Heart left ventricle (tissue), 16 donors: ENCODE measurements around the gene NMRK1. TPM values are rescaled to one million over a fixed set of nuclear protein-coding genes. Genes with fewer than 3 reads are reported as not detected.

Experiments used
- ATAC-seq, 4 donors: fragments of 200-7000 bp; cut with Tn5 transposase; one replicate each; pipeline ENCODE4 v1.9.1; 2020 to 2022; ENCODE audit warnings: moderate library complexity in 4 of 4, mild to moderate bottlenecking in 3 of 4, moderate number of reproducible peaks in 1 of 4
- DNase-seq, 5 donors: peaks; one replicate each; pipeline ENCODE4 v3.0.0-alpha.2; 2020
- H3K27ac ChIP-seq, 12 donors: fragments of 200-600 bp; sonication (generic) in 4 of 12; one replicate each; pipeline versions ENCODE4 v1.5.0 to v1.8.0; 2016 to 2022; ENCODE audit warnings: mild to moderate bottlenecking in 2 of 12
- H3K27me3 ChIP-seq, 9 donors: fragments of 200-600 bp; sonication (generic) in 2 of 9; one replicate each; pipeline versions ENCODE4 v1.5.1 to v1.8.0; 2016 to 2022; ENCODE audit warnings: mild to moderate bottlenecking in 3 of 9
- H3K36me3 ChIP-seq, 9 donors: fragments of 200-600 bp; sonication (generic) in 2 of 9; one replicate each; pipeline versions ENCODE4 v1.5.0 to v1.8.0; 2018 to 2022; ENCODE audit warnings: mild to moderate bottlenecking in 2 of 9
- H3K4me1 ChIP-seq, 12 donors: fragments of 200-600 bp; sonication (generic) in 4 of 12; one replicate each; pipeline versions ENCODE4 v1.5.0 to v1.8.0; 2016 to 2022; ENCODE audit warnings: mild to moderate bottlenecking in 3 of 12
- H3K4me3 ChIP-seq, 12 donors: fragments of 200-600 bp; sonication (generic) in 4 of 12; one replicate each; pipeline versions ENCODE4 v1.5.0 to v1.8.0; 2017 to 2022; ENCODE audit warnings: mild to moderate bottlenecking in 9 of 12, moderate library complexity in 4 of 12
- H3K9me3 ChIP-seq, 12 donors: fragments of 200-600 bp; sonication (generic) in 4 of 12; one replicate each; pipeline versions ENCODE4 v1.5.0 to v1.8.0; 2016 to 2022; ENCODE audit warnings: mild to moderate bottlenecking in 1 of 12
- POLR2A ChIP-seq, 2 donors: fragments of 450-650 bp; IDR thresholded peaks; one replicate each; pipeline ENCODE4 v1.6.1; 2017; ENCODE audit warnings: antibody characterized with exemption in 2 of 2, mild to moderate bottlenecking in 2 of 2, moderate library complexity in 2 of 2
- whole genome bisulfite sequencing, 4 donors: extraction: QIAGEN DNeasy Blood & Tissue Kit in 2 of 4; methylation state at CpG; one replicate each; pipeline versions ENCODE4 v1.1.5 to v1.1.7; 2013 to 2018; 5-methylcytosine and 5-hydroxymethylcytosine counted together
- intact Hi-C, 10 donors: fragments of 100-400 bp; cut with DNase I; formaldehyde crosslinking; loops; one replicate each; pipeline versions ENCODE4 v1.11.1 to v1.14.2; 2022
- polyA plus RNA-seq, 2 donors: library from polyadenylated mRNA; stranded (reverse); fragments of 200-250 nt; gene quantifications; one replicate each; pipeline ENCODE4 v1.2.3, GENCODE V29; 2013
- total RNA-seq, 9 donors: library from RNA; depleted of rRNA in 2 of 9; stranded (reverse); fragments of >200 nt in 2 of 9; fragmentation: NEBNext Ultra II Directional in 3 of 9; extraction: Animal tissue kit (Norgen Biotek cat#: 25700) in 3 of 9; gene quantifications; one replicate each; pipeline versions ENCODE4 v1.1.0 to v1.2.4, GENCODE V29; 2016 to 2023
- TF ChIP-seq, protein P1 (sequence below), 12 donors: fragments of 200-600 bp; sonication (generic) in 4 of 12; IDR thresholded peaks; one replicate each; pipeline versions ENCODE4 v1.5.0 to v1.8.0; 2018 to 2022; ENCODE audit warnings: antibody characterized with exemption in 12 of 12, mild to moderate bottlenecking in 5 of 12
- donor health status: ischemic (EF 13 %, LVEDD 7.1; RV severe dilation, severe dysfunction).
- donor health status: healthy with polysubstance abuse.
- donor health status: DM: no; HTN: yes; CAD: no.
- donor health status: DM: no; HTN: no; CAD: no.
- donor health status: ischemic (EF 25% LVEDD 6.9; RV normal size, moderate dysfunction).
- donor health status: ischemic (EF 25% LVEDD 5.7; RV mildly dilated, moderate dysfunction).
- donor health status: healthy.
- donor health status: DM: yes; HTN: yes; CAD: no.
- donor health status: ischemic (EF 35%, LVEDD 5.7; RV mildly dilated, moderate dysfunction).
- donor health status: nonischemic (EF 11% LVEDD 7.7; RV severe dilation, severe dysfunction).
- donor health status: DM: yes; HTN: yes; CAD: no.
- donor health status: PGD.
- donor health status: ischemic (EF 29% LVEDD 5.4; RV normal size, mild dysfunction).
- donor health status: nonischemic (EF 23%, LVEDD 6.1; RV moderate dilation, normal function).

The NMRK1 gene
- total and polyA plus RNA-seq, 11 donors, result 5.5 to 25.0 (median 11.3) TPM

DNA sequence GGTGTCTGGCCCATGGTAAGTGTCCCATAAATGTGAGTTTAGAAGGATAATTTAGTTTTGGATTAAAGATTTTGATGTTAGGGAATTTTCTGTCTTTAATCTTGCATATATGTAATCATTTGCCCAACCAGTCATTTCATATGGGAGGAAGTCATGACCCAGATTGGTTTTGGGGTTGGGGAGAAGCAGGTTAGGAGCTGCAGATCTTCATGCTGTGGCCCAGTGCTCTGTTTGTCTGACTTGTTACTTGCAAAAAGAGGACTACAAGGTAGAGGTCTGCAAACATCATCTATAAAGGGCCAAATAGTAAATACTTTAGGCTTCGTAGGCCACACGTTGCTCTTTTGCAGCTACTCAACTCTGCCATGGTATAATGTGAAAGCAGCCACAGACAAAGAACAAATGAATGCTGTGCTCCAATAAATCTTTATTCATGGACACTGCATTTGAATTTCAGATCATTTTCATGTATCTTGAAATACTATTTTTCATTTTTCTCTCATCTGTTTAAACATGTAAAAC lies 17.1 kb upstream of the NMRK1 start:
- no peaks in the 10 kb centered on the region for H3K27me3 ChIP-seq
- ATAC-seq (no peak), DNase-seq (no peak)
- intact Hi-C loops, result no loop called here
- peak overlapping the region in 1 of 12 donors; percentile 3 for H3K27ac ChIP-seq
- TF ChIP-seq, protein P1, sequence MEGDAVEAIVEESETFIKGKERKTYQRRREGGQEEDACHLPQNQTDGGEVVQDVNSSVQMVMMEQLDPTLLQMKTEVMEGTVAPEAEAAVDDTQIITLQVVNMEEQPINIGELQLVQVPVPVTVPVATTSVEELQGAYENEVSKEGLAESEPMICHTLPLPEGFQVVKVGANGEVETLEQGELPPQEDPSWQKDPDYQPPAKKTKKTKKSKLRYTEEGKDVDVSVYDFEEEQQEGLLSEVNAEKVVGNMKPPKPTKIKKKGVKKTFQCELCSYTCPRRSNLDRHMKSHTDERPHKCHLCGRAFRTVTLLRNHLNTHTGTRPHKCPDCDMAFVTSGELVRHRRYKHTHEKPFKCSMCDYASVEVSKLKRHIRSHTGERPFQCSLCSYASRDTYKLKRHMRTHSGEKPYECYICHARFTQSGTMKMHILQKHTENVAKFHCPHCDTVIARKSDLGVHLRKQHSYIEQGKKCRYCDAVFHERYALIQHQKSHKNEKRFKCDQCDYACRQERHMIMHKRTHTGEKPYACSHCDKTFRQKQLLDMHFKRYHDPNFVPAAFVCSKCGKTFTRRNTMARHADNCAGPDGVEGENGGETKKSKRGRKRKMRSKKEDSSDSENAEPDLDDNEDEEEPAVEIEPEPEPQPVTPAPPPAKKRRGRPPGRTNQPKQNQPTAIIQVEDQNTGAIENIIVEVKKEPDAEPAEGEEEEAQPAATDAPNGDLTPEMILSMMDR (IDR thresholded peaks at IDR 0.05), result no peak
- no peak for TF ChIP-seq POLR2A (IDR thresholded peaks at IDR 0.05)
- peaks cover 3 to 72% (median 20%) of the 10 kb centered on the region in 12 donors for H3K4me1 ChIP-seq
- peaks cover 0 to 6% (median 0%) of the 10 kb centered on the region in 9 donors for H3K36me3 ChIP-seq
- WGBS, 4 donors, result 90 to 96% (median 94%) methylated on average over 2 of the region's 2 CpGs
- H3K9me3 ChIP-seq, result no peaks in the 10 kb centered on the region
- H3K4me3 ChIP-seq, result no peak overlapping the region

DNA sequence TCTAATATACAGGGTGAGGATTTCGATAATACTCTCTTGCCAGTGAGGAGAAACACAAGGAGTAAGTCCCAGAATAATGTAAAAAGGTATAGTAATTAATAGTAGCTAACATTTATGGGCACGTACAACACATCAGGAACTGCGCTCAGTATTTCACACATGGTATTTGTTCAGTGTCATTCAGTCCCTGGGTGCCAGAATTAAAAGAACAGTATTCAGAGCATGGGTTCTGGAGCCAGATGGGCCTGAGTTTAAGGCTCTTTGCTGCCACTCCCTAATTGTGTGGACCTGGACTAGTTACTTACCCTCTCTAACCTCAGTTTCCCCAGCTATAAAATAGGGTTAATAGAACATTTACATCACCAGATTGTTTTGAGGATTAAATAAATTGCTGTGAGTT lies 16.7 kb upstream of the NMRK1 start:
- peak overlapping the region in 1 of 12 donors; percentile 3 for H3K27ac ChIP-seq
- peaks cover 3 to 71% (median 20%) of the 10 kb centered on the region in 12 donors for H3K4me1 ChIP-seq
- H3K4me3 ChIP-seq, result no peak overlapping the region
- H3K36me3 ChIP-seq, result peaks cover 0 to 6% (median 0%) of the 10 kb centered on the region in 9 donors
- no peak for DNase-seq
- intact Hi-C loops, result no loop called here
- no peaks in the 10 kb centered on the region for H3K9me3 ChIP-seq
- TF ChIP-seq POLR2A (IDR thresholded peaks at IDR 0.05), result no peak
- TF ChIP-seq, protein P1 (IDR thresholded peaks at IDR 0.05), result no peak
- H3K27me3 ChIP-seq, result no peaks in the 10 kb centered on the region
- 83 to 91% (median 88%) methylated on average over 3 of the region's 3 CpGs for WGBS, 4 donors
- ATAC-seq, result no peak

DNA sequence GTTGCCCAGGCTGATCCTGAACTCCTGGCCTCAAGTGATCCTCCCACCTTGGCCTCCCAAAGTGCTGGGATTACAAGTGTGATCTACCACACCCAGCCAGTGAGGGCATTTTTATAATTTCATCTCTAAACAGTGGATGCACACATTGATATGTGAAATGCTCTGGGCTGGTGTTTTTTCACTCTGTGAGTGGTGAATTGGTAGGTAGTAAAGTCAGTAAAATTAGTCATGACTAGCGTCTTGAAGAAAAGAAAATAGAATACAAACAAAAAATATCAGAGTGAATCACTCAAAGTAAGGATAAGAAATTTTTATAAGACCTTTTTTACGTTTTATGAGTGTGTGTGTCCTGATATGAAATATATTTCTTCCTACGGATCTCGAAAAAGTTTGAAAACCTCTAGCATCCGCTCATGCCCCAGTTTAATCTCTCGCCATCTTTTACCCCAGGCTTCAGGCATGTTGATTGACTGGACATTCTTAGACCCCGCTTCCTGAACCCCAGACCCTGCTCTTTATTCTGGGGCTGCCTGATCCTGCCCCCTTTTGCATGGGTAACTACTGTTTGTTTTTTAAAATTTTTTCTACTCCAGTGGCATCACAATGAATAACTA lies 14.3 kb upstream of the NMRK1 start:
- Histone ChIP-seq H3K9me3 (no peaks in the 10 kb centered on the region), H3K27ac (no peak overlapping the region), H3K4me1 (peaks cover 0 to 52% (median 10%) of the 10 kb centered on the region in 12 donors), H3K36me3 (peaks cover 0 to 6% (median 0%) of the 10 kb centered on the region in 9 donors), H3K4me3 (no peak overlapping the region), H3K27me3 (no peaks in the 10 kb centered on the region)
- WGBS, 4 donors, result 95 to 99% (median 97%) methylated on average over 7 of the region's 7 CpGs
- intact Hi-C loops, result no loop called here
- no peak for DNase-seq
- no peak for TF ChIP-seq POLR2A (IDR thresholded peaks at IDR 0.05)
- TF ChIP-seq, protein P1 (IDR thresholded peaks at IDR 0.05), result no peak
- ATAC-seq, result no peak

DNA sequence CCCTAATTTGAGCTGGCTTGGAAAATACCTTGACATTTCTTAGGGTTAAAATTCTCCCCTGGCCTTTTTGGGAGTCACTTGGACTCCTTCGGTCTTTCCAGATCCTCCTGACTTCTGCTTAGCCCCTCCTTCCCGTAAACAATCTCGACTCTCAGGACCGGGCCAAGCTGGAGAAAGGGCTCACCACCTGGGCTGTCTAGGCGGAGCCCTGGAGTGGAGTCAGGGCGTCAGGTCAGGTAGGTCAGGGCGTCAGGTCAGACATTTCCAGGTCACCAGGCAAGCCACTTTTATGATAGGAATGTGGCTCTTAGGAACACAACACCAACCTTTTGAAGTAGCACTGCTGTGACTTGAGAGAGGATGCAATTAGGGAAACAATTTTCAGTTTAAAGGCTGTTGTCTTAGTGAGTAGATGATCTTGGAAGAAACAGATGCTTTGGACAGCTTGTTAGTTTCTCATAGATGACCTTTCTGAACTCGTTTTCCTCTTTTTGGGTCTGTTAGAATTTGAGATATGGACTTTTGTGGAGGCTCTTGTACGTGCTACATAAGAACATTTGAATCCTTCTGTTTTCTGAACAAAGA lies 13.1 kb upstream of the NMRK1 start:
- Histone ChIP-seq H3K27ac (peak overlapping the region in 2 of 12 donors; percentile 1 to 13), H3K4me1 (peaks cover 0 to 51% (median 5%) of the 10 kb centered on the region in 12 donors), H3K27me3 (no peaks in the 10 kb centered on the region), H3K4me3 (no peak overlapping the region), H3K36me3 (peaks cover 0 to 6% (median 0%) of the 10 kb centered on the region in 9 donors), H3K9me3 (no peaks in the 10 kb centered on the region)
- ATAC-seq (peak in 1 of 4 donors; percentile 32), DNase-seq (no peak)
- intact Hi-C loops, result no loop called here
- TF ChIP-seq POLR2A (IDR thresholded peaks at IDR 0.05), result no peak
- TF ChIP-seq, protein P1 (IDR thresholded peaks at IDR 0.05), result no peak
- 51 to 69% (median 65%) methylated on average over 9 of the region's 9 CpGs for WGBS, 4 donors
